NCI-H82 (cell line): ENCODE results near the gene TBC1D1.

ENCODE experiments used
- DNase-seq: peaks from one replicate; lab custom pipeline; 2025; lab: John Stamatoyannopoulos, UW

Gene TBC1D1

DNA sequence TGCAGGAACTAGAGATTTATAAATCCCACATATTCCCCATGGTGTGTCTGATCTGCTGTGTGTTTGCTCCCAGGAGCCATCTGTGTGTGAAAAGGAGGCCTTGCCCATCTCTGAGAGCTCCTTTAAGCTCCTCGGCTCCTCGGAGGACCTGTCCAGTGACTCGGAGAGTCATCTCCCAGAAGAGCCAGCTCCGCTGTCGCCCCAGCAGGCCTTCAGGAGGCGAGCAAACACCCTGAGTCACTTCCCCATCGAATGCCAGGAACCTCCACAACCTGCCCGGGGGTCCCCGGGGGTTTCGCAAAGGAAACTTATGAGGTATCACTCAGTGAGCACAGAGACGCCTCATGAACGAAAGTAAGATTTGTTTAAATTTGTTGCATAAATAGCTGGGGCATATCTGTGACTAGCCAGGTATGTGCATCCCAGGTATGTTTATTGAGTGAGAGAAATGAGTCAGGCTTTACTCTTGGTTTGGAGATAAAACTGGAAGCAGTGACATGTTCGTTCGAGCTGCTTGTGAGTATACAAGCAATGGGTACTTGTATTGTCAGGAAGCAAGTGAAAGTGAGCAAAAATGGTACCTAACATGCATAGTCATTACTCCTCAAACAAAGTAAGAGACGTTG lies 158.8 kb downstream of the TBC1D1 start:
- no peak for DNase-seq

DNA sequence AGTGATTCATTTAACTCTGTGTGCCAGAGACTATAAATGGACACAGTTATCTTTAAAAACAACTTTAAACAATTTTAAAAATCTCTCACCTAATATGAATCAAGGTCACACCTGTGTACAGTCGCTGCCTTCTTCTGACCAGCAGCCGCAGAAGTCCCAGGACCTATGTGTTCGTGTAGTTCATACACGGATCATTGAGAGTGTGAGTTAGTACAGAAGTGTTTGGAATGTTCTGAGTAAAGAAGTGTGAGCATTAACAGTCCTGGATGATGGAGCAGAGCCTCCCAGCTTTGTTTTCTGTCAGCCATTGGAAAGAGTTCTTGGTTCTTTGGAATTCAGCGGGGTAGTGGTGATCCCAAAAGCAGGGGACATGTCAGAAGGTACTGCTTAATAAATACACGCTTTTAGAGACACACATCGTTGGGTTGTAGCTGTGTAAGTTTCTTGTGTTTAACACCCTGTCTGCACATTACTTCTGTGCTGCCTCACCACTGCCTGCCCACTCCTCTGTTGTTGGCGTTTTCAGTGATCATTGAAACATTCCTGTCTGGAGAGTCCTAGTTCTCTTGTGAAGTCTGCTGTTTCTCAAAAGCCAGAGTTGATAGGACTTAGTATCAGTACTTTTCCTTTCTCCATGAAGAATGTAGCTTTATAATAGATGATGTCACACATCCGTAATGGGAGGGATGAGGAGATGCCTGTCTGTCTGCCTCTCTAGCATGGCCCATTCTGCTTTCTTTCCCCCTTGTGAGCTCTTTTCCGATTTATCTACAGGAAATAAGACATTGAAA lies 159.9 kb downstream of the TBC1D1 start:
- DNase-seq: no peak

DNA sequence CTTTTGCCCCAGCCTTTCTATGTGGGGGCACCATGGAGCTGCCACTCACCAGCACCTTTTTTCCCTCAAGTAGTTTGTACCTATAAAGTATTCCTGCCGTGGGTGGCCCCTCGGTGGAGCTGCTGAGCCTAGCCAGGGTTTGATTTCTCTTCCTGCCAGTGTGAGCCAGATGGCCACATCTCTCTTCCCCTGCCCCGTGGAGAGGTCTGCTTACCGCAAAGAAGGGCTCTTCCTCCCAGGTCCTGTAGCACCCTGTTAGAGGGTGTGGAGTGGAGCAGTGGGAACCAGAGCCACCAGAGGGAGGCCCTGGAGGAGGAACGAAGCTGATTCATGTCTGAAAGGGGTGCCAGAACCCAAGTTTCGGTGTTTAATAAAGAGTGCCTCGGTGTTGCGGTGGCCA lies 164.7 kb downstream of the TBC1D1 start:
- peak; percentile 14 for DNase-seq

DNA sequence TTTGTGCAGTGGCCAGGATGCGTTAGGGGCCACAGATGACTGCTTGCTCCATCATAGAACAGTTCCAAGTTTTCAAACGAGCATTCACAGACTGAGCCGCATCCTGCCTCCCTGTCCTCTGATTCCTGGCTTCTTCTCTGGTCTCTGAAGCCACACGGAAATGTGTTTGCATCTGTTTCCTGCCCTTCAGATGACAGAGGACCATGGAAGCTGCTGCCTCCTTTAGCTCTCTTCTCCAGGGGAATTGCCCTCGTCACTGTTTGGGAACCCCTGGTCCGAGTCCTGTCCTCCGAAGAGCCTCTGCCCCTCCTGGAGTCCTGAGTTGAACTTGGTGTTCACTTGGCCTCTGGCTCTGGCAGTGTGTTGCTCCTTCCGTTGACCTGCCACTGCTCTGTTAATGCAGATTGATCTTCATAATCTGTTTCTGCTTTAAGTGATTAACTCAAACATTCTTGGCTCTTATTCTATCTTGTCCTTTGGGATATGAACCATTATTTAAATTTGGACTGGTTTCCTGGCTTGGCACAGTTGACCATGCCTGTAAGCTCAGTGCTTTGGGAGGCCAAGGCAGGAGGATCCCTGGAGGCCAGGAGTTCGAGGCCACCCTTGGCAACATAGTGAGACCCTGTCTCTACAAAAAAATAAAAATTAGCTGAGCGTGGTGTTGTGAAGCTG lies 165.3 kb downstream of the TBC1D1 start:
- DNase-seq: no peak

DNA sequence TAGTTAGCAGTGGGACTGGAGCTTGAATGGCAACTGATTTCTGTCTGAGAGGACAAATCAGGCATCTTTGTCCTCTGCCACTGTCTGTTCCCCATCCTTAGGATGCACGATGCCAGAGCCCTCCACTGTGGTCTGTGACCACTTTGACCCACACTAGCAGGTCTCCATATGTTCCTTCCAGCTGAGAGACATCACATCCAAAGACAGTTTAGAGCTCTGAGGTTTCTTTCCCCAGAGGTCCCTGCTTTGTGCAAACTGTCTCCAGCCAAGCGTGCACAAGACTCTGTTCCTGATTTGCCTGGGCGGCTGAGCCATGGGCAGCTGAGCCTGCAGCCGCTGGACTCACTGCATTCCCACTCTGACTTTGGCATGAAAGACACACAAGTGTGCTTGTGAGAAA lies 167.3 kb downstream of the TBC1D1 start:
- DNase-seq: no peak

DNA sequence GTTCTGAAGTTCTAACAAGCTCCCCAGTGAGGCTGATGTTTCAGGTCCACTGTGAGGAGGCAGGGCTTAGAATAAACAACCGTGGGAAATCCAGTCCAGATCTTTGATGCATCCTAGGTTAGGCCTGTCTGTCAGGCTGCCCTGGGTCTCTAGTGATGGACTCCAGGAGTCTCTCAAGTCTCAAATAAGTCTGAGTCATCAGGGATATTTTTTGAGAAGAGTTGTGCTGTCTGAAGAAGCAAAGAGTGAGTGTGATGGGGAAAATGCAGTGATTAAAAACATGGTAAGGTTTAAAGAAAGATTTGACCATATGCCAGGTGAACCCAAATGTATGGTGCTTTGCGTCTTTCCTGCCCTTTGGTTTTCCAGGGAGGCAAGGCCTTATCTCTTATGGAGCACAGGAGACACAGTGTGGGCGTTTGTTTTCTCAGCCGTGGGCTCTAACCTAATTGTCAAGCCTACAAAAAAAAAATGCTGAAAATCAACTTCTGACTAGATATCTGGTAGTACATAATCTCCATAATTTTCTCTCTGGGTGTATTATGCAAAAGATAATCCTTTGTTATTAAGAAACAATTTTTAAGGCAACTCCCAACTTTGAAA lies 170.0 kb downstream of the TBC1D1 start:
- DNase-seq: no peak

DNA sequence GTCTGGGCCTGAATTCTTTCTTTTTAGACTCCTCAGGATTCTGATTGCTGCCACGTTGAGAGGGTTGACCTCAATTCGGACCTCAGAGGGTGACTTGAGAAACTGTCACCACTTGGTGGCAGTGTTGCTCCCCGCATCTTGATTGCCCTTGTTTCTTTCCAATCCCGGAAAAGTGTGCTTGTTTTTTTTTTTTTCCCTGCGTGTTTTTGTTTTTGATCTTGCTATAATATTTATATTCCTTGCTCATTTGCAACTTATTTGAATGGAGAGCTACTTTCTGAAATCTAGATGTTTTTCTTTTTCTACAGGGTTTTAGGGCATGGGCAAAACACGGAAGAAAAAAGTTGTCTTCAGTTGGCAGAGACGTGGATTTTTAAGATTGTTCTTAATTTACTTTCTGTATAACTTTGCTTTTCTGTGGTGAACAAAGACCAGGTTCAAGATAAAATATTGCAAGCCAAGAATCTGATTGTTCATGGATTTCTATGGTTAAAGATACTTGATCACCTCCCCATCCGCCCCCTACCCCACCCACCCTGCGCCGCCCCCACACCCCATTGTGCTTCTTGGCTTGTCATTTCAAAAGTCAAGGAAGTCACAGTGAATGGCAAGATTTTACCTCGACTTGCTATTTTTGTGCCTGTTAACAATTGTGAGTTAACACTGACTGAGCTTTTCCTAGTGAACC lies 171.3 kb downstream of the TBC1D1 start:
- peak; percentile 70 for DNase-seq

DNA sequence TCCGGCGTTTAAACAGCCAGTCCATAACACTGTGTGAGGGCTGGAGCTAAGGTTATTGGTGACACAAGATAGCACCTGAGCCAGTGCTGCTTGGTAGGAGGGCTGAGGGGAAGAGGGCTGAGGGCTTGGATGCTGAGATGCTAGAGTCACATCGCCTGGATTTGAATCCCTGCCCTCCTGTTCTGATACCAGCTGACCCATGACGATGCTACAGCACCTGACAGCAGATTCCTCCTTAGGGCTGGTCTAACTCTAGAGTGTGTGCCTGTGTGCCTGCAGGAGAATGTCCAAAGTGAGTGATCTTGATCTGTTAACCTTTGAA lies 171.9 kb downstream of the TBC1D1 start:
- DNase-seq: no peak

DNA sequence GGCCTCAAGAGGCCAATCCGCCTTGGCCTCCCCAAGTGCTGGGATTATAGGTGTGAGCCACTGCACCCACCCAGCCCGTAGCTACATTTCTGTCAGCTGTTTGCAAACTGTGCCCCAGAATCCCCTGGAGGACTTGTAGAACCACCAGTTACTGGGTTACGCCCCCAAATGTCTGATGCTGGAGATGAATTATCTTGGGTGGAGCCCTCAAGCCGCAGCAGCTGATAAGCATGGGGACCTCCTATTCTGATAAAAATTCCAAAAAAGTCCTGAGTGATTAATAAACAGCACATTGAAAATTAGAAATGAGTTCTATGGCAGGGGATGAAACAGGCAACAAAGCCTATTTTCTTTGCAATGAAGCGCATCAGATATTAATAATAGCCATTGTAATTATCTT lies 174.3 kb downstream of the TBC1D1 start:
- no peak for DNase-seq

DNA sequence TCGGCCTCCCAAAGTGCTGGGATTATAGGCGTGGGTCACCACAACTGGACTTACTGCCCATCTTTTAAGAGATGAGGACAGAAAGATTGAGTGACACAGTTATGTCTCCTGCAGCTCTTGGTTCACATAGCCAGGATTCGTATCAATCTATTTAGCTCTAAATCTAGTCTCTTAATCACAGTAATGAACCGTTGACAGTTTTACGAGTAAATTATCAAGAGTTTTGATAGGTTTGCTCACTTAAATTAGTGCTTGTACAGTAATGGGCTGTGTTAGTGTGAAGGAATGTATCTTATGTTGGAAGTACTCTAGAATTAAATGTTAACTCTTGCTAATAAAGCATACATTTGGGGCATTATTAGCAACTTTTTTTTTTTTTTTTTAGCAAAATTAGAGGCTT lies 175.0 kb downstream of the TBC1D1 start:
- DNase-seq: no peak

DNA sequence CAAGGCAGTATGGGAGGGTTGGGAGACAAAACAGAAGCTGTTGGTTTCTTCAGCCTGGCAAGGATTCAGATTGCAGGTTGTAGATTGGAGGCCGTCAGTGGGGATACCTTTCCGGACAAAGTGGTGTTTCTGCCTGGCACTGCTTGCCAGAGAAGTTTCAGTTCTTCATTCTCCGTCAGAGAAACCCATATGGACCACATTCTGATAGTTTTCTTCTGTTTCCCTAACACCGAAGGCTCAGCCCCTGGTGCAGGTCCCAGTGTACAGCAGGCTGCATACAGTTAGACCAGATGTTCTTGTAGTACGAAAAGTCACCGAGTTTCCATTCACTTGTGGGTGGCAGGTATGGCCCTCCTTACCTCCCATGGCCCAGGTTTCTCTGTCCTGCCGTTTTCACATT lies 176.6 kb downstream of the TBC1D1 start:
- no peak for DNase-seq

DNA sequence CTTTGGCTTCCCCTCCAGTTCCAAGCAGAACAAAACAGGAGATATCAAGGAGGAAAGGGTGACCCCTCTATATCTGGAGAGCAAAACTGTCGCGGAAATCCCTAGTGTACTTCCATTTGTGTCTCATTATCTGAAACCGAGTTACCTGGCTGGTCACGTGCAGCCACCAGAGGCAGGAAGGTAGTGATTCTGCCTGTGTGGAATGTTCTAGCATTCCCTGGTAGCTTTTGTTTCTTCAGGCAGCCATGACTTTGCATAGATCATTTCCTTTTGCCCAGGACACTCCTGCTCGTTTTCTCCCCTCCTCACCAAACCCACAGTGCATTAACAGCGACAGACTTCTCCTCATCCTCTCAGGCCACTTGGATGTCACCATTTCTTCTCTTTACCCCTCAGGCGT lies 177.2 kb downstream of the TBC1D1 start:
- DNase-seq: no peak

DNA sequence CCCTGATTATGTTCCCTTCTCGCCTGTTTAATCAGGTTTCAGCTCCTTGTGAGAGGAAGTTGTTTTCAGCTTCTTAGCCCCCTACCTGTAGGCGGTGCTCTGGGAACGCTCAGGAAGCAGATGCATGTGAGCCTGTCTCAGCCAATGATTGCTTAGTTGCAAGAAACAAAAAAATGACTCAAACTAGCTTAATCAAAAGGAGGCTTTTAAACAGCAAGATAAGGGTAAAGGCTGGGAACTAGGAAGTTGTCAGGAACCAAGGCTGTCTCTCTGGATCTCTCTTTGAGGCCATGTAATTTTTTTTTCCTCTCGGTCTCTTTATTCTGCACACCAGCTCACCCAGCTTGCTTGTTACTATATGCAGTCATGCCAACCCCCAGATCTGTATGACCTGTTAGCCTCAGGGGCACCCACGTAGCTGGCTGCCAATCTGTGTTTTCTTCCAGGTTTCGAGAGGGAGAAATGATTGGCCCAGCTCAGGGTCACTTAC lies 178.4 kb downstream of the TBC1D1 start:
- no peak for DNase-seq

DNA sequence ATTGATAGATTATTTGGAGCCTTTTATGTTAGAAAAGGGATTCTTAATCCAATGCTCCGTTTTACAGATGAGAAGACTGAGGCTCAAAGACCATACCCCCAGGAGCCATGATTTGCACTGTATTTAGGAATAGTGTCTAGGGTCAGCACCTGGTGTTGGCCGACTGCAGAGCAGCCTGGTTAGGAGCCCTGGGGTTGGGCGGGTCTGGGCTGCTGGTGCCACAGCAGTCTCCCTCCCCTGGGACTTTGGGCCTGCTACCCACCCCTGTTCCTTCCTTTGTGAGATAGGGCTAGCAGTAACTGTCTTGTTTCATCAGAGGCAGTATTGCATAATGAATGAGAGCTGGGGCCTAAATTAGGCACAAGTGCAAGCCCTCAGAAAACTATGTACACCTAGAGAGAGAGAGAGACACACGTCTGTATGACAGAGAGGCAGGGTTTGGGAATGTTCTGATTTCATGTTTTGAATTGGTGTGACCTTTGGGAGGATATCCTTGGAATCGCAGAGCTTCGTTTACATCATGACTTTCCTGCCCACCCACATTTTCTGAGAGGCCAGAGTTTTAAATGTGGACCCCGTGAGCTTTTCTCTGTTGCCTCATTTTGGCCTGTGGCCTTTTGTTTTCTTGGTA lies 181.0 kb downstream of the TBC1D1 start:
- no peak for DNase-seq

DNA sequence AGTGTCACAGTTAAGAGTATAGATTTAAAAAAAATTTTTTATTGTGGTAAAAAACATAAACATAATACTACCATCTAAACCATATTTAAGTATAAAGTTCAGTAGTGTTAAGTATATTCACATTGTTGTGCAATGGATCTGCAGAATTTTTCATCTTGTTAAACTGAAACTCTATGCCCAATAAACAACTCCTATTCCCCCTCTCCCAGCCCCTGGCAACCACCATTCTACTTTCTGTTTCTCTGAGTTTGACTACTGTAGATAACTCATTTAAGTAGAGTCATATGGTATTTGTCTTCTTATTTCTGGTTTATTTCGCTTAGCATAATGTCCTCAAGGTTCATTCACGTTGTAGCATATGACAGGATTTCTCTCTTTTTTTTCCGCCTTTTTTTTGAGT lies 181.7 kb downstream of the TBC1D1 start:
- DNase-seq: no peak

DNA sequence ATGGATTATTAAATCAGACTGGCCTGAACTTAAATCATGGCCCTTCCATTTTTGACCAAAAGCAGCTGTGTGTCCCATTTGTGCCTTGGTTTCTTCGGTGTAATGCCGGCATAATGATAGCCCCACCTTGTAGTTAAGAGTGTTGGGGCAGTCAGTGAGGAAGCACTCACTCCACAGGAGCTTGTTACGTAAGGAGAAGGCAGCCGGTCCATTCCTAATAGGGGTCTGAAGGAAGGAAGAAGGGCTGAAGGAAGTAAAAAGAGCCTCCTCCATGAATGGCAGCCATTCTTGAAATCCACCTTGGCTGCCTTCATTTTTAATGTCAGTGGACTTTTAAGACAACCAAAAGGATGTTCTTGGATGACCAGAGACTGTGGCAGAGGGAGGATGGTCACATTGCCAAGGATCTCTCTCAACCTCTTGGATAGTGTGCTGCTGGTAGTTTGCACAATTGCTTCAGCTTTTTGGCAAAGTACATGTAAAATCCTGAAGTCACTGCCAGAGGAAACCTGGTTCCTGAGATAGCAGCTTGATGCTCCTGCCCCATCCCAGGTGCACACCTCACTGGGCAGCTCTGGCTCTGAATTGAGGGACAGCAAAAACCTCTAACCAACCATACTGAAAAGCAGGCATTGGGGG lies 182.8 kb downstream of the TBC1D1 start:
- DNase-seq: no peak

DNA sequence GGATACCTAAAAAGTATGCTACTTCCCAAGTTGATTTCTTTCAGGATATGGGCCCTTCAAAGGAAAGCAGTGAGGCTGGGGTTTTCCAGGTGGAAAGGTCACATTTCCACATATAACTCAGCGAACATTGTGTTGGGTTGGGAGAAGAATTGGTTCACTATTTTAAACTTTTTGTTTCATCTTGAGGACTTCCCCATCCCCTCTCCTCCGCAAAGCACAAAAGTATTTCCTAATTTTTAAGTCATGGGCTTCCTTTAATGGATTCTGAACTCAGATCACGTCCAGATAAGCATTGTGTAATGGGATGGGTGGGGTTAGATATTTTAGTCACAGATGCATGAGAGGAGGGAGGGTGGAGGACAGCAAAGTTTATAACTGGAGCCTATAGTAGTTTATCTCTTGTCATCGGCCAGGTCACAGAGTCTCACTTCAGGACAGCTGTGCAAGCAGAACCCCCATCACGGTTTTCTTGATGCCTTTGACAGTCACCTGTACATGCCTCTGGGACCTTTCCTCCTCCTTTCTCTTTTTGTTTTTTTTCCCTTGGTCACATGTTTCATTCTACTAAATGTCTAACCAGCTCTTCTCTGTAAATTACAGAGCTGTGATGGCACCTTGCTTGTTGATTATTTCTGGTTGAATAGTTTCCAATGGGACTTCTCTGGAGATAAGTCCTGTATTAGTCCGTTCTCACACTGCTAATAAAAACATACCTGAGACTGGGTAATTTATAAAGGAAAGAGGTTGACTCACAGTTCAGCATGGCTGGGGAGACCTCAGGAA lies 184.7 kb downstream of the TBC1D1 start:
- DNase-seq: no peak

DNA sequence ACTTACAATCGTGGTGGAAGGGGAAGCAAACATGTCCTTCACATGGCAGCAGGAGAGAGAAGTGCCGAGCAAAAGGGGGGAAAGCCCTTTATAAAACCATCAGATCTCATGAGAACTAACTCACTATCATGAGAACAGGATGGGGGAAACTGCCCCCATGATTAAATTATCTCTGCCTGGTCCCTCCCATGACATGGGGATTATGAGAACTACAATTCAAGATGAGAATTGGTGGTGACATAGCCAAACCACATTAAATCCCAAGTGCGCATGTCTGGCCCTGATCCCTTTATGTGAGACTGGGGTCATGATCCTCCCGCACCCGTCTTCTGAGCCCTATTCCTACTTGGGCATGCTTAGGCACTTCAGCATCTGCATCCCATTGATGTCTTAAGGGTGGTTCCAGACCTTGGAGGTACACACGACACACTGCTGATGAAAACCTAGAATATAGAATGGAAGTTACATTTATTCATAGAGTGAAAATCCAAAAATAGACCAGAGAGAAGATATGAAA lies 185.3 kb downstream of the TBC1D1 start:
- DNase-seq: no peak

DNA sequence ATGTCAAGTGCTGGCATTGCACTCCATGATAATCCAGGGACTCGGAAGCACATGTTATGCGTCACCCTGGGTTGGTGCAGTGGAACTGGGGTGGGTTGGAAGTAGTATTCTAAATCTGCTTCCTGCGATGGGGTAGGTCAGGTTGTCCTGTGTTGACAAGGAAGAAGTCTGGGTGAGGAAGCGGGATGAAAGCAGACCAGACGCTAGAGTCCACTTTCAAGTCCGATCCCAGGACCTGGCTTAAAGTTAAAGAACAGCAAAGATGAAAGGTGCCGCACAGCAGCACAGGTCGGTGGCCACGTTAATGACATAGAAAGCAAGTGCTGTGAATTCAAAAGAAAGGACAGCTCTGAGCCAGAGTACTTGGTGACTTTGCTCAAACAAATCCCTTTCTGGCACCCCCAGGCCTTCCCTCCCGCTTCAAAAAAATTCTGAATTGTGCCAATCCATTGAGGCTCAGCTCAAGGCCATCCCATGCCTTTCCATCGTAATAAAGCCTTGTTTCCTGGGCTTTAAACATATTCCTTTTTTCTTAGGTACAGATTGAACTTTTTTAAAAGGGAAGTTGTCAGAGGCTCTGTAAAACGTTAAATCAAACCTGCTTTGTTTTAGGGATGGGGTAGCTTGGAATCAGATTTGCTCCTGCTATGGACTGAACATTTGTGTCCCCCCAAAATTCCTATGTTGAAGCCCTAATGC lies 187.1 kb downstream of the TBC1D1 start:
- no peak for DNase-seq
